ENCODE results near the gene RHBDD1. TPM values are rescaled to one million over a fixed set of nuclear protein-coding genes. Genes with fewer than 3 reads are reported as not detected.

RHBDD1 gene
- total RNA-seq, 1 donor from 2014 or later = 29.9 TPM

DNA sequence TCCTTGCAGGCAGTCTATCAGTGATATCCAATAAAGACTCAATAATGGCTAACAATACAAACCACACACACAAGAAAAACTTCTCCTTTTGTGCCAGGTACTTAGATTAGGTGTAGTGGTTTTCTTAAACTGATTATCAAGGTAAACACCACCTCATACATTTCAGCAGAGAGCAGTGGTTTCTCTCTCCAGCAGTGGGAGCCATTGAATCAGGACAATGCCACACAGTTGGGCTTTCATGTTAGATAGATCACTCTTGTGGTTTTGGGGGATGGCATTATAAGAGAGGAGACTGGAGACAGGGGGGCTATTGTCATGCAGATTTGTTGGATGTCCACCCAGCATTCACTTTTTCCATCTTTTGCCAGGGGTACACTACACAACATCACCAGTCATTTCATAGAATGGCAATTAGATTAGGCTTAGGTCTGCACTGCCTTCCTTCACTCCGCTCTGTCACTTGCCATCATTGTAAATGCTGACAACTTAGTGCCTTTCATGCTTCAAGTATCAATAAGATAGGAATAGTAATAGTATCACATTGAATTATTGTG is 22.6 kb upstream of the RHBDD1 start:
- no peak overlapping the region for H3K4me3 Mint-ChIP-seq (ENCODE audit: unreplicated experiment)
- no peaks in the 10 kb centered on the region for H3K4me1 Mint-ChIP-seq (ENCODE audit: low read depth, unreplicated experiment)
- no peak for DNase-seq

DNA sequence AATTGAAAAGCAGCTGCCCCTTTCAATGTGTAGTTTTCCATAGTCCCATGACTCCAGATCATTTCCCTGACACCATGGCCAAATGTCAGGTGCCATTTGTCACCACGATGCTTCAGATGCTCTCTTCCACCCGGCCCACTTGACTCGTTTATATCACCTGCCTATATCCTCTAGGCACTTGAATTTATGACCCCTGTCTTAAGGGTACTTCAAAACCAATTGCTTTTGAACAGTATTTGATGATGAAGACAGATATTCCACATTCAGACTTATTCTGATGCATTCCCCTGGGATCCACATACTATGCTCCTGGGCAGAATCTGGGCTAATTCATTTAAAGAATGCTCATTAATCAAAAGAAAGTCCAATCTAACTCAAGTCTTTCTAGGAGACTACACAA is 16.9 kb upstream of the RHBDD1 start:
- no peak for DNase-seq
- no peaks in the 10 kb centered on the region for H3K4me1 Mint-ChIP-seq (ENCODE audit: low read depth, unreplicated experiment)
- no peak overlapping the region for H3K4me3 Mint-ChIP-seq (ENCODE audit: unreplicated experiment)
- H3K9me3 Mint-ChIP-seq (ENCODE audit: unreplicated experiment) = no peaks in the 10 kb centered on the region
- no peaks in the 10 kb centered on the region for H3K27me3 Mint-ChIP-seq (ENCODE audit: unreplicated experiment)
- H3K36me3 Mint-ChIP-seq (ENCODE audit: unreplicated experiment) = peaks cover 4% of the 10 kb centered on the region
- TF ChIP-seq, protein P1, sequence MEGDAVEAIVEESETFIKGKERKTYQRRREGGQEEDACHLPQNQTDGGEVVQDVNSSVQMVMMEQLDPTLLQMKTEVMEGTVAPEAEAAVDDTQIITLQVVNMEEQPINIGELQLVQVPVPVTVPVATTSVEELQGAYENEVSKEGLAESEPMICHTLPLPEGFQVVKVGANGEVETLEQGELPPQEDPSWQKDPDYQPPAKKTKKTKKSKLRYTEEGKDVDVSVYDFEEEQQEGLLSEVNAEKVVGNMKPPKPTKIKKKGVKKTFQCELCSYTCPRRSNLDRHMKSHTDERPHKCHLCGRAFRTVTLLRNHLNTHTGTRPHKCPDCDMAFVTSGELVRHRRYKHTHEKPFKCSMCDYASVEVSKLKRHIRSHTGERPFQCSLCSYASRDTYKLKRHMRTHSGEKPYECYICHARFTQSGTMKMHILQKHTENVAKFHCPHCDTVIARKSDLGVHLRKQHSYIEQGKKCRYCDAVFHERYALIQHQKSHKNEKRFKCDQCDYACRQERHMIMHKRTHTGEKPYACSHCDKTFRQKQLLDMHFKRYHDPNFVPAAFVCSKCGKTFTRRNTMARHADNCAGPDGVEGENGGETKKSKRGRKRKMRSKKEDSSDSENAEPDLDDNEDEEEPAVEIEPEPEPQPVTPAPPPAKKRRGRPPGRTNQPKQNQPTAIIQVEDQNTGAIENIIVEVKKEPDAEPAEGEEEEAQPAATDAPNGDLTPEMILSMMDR (IDR thresholded peaks at IDR 0.05; ENCODE audit: partially characterized antibody, unreplicated experiment) = no peak
- H3K27ac Mint-ChIP-seq (ENCODE audit: unreplicated experiment) = no peak overlapping the region

More for the DNA sequence above, 22.6 kb upstream of the RHBDD1 start:
- Mint-ChIP-seq H3K36me3 (ENCODE audit: unreplicated experiment) (no peaks in the 10 kb centered on the region), H3K9me3 (ENCODE audit: unreplicated experiment) (no peaks in the 10 kb centered on the region), H3K27ac (ENCODE audit: unreplicated experiment) (no peak overlapping the region), H3K27me3 (ENCODE audit: unreplicated experiment) (no peaks in the 10 kb centered on the region)
- TF ChIP-seq, protein P1 (IDR thresholded peaks at IDR 0.05; ENCODE audit: partially characterized antibody, unreplicated experiment) = no peak

DNA sequence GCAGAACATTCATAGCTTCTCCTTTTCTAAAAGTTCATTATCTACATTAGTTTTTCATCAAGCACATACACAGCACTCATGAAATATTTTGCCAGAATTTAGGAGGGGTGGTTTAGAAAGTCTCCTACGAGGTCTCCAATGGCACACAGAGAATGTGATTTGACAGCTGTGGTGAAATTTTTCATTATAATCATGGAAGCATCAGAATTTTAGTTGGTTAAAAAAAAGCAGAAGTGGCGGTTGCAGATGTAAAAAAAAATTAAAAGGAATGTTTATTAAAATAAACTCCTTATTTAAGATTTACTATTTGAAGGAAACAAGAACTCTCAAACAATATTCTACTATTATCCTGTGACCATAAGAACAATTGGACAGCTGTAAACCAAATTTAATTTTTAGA is 10.8 kb upstream of the RHBDD1 start:
- no peak for DNase-seq
- Mint-ChIP-seq H3K27ac (ENCODE audit: unreplicated experiment) (no peak overlapping the region), H3K4me1 (ENCODE audit: low read depth, unreplicated experiment) (peaks cover 5% of the 10 kb centered on the region), H3K36me3 (ENCODE audit: unreplicated experiment) (peaks cover 4% of the 10 kb centered on the region), H3K4me3 (ENCODE audit: unreplicated experiment) (no peak overlapping the region), H3K27me3 (ENCODE audit: unreplicated experiment) (no peaks in the 10 kb centered on the region), H3K9me3 (ENCODE audit: unreplicated experiment) (no peaks in the 10 kb centered on the region)
- TF ChIP-seq, protein P1 (IDR thresholded peaks at IDR 0.05; ENCODE audit: partially characterized antibody, unreplicated experiment) = no peak

DNA sequence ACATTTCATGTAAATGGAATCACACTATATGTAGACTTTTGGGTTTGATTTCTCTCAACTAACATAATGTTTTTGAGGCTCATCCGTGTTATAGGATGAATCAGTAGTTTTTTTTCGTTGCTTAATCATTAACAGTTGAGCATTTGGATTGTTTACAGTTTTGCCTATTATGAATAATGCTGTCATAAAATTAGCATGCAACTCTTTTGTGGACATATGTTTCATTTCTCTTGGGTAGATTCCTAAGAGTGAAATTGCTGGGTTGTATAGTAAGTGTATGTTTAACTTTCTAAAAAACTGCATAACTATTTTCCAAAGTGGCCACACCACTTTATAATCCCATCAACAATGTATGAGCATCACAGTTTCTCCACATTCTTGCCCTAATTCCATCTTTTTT is 7.7 kb upstream of the RHBDD1 start:
- H3K27me3 Mint-ChIP-seq (ENCODE audit: unreplicated experiment) = no peaks in the 10 kb centered on the region
- no peaks in the 10 kb centered on the region for H3K9me3 Mint-ChIP-seq (ENCODE audit: unreplicated experiment)
- TF ChIP-seq, protein P1 (IDR thresholded peaks at IDR 0.05; ENCODE audit: partially characterized antibody, unreplicated experiment) = no peak
- peaks cover 5% of the 10 kb centered on the region for H3K4me1 Mint-ChIP-seq (ENCODE audit: low read depth, unreplicated experiment)
- peaks cover 4% of the 10 kb centered on the region for H3K36me3 Mint-ChIP-seq (ENCODE audit: unreplicated experiment)
- H3K4me3 Mint-ChIP-seq (ENCODE audit: unreplicated experiment) = no peak overlapping the region
- no peak for DNase-seq
- no peak overlapping the region for H3K27ac Mint-ChIP-seq (ENCODE audit: unreplicated experiment)

DNA sequence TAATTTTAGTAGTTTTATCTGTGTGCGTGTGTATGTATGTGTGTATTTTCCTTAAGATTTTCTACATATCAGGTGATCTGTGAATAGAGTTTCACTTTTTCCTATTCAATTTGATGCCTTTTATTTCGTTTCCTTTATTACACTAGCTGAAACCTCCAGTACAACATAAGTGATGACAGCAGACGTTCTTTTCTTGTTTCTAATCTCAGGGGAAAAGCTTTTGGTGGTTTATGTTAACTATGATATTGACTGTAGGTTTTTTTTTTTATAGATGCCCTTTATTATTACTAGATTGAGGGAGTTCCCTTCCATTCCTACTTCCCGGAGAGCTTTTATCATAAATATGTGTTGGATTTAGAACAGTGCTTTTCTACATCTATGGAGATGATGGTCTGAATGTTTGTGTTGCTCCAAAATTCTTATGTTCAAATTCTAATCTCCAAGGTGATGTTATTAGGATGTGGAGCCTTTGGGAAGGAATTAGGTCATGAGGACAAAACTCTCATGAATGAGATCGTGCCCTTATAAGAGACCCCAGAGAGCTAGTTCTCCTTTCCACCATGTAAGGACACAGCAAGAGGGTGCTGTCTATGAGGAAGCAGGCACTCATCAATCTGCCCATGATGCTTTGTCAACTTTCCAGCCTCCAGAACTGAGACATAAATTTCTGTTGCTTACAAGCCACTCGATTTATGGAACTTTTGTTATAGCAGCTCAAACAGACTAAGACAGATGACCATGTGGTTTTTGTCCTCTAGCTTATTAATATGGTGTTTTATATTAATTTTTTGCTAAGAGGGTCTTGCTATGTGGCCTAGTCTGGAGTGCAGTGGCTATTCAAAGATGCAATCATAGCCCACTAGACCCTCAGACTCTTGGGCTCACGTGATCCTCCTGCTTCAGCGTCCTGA is 5.9 kb upstream of the RHBDD1 start:
- no peak overlapping the region for H3K4me3 Mint-ChIP-seq (ENCODE audit: unreplicated experiment)
- no peaks in the 10 kb centered on the region for H3K9me3 Mint-ChIP-seq (ENCODE audit: unreplicated experiment)
- no peaks in the 10 kb centered on the region for H3K36me3 Mint-ChIP-seq (ENCODE audit: unreplicated experiment)
- H3K27me3 Mint-ChIP-seq (ENCODE audit: unreplicated experiment) = no peaks in the 10 kb centered on the region
- H3K27ac Mint-ChIP-seq (ENCODE audit: unreplicated experiment) = no peak overlapping the region
- TF ChIP-seq, protein P1 (IDR thresholded peaks at IDR 0.05; ENCODE audit: partially characterized antibody, unreplicated experiment) = no peak
- no peak for DNase-seq
- peaks cover 9% of the 10 kb centered on the region for H3K4me1 Mint-ChIP-seq (ENCODE audit: low read depth, unreplicated experiment)

All from glutamatergic neuron (in vitro differentiated cells).